Measurements from ENCODE around the gene CCDC7.
"Not testable (repeated sequence)": the region's sequence is repeated elsewhere in the genome, so short reads cannot be mapped to it uniquely, and the experiment has no call there.

CCDC7 gene

GRCh38 chr10:32582946-32583345 is 137.0 kb downstream of the CCDC7 start:
- DNase-seq = no peak

- not testable (repeated sequence) for DNase-seq
Measured at GRCh38 chr10:32598022-32598421, 152.1 kb downstream of the CCDC7 start.

- DNase-seq = no peak
Measured at GRCh38 chr10:32600317-32600716, 154.4 kb downstream of the CCDC7 start.

- DNase-seq = not testable (repeated sequence)
Measured at GRCh38 chr10:32601562-32601961, 155.6 kb downstream of the CCDC7 start.

GRCh38 chr10:32605787-32606186 is 159.8 kb downstream of the CCDC7 start:
- DNase-seq = no peak

- not testable (repeated sequence) for DNase-seq
Measured at GRCh38 chr10:32610543-32610942, 164.6 kb downstream of the CCDC7 start.

- no peak for DNase-seq
Measured at GRCh38 chr10:32616438-32616837, 170.5 kb downstream of the CCDC7 start.

- DNase-seq = no peak
Measured at GRCh38 chr10:32618482-32618881, 172.5 kb downstream of the CCDC7 start.

GRCh38 chr10:32621969-32622368 is 176.0 kb downstream of the CCDC7 start:
- no peak for DNase-seq

- no peak for DNase-seq
Measured at GRCh38 chr10:32622409-32622808, 176.5 kb downstream of the CCDC7 start.

GRCh38 chr10:32627183-32627582 is 181.2 kb downstream of the CCDC7 start:
- DNase-seq = no peak

- DNase-seq = no peak
Measured at GRCh38 chr10:32629910-32630309, 184.0 kb downstream of the CCDC7 start.

- DNase-seq = no peak
Measured at GRCh38 chr10:32646535-32646934, 200.6 kb downstream of the CCDC7 start.

- no peak for DNase-seq
Measured at GRCh38 chr10:32650246-32650655, 204.3 kb downstream of the CCDC7 start.

- DNase-seq = not testable (repeated sequence)
Measured at GRCh38 chr10:32657430-32657829, 211.5 kb downstream of the CCDC7 start.

GRCh38 chr10:32661346-32661745 is 215.4 kb downstream of the CCDC7 start:
- no peak for DNase-seq

GRCh38 chr10:32680803-32681557 is 235.0 kb downstream of the CCDC7 start:
- no peak for DNase-seq

- DNase-seq = no peak
Measured at GRCh38 chr10:32684291-32684690, 238.4 kb downstream of the CCDC7 start.

GRCh38 chr10:32687116-32687515 is 241.2 kb downstream of the CCDC7 start:
- DNase-seq = no peak

GRCh38 chr10:32687546-32687945 is 241.6 kb downstream of the CCDC7 start:
- DNase-seq = no peak

- no peak for DNase-seq
Measured at GRCh38 chr10:32692174-32692573, 246.2 kb downstream of the CCDC7 start.

GRCh38 chr10:32693441-32693979 is 247.6 kb downstream of the CCDC7 start:
- no peak for DNase-seq

GRCh38 chr10:32699683-32700082 is 253.7 kb downstream of the CCDC7 start:
- not testable (repeated sequence) for DNase-seq

- no peak for DNase-seq
Measured at GRCh38 chr10:32713560-32713959, 267.6 kb downstream of the CCDC7 start.

GRCh38 chr10:32731527-32731926 is 285.6 kb downstream of the CCDC7 start:
- DNase-seq = no peak
